ENCODE results near the gene TPCN2. TPM values are rescaled to one million over a fixed set of nuclear protein-coding genes. Genes with fewer than 3 reads are reported as not detected.

The TPCN2 gene
- total RNA-seq, 1 experiment from 2014 or later: 63.6 TPM

DNA sequence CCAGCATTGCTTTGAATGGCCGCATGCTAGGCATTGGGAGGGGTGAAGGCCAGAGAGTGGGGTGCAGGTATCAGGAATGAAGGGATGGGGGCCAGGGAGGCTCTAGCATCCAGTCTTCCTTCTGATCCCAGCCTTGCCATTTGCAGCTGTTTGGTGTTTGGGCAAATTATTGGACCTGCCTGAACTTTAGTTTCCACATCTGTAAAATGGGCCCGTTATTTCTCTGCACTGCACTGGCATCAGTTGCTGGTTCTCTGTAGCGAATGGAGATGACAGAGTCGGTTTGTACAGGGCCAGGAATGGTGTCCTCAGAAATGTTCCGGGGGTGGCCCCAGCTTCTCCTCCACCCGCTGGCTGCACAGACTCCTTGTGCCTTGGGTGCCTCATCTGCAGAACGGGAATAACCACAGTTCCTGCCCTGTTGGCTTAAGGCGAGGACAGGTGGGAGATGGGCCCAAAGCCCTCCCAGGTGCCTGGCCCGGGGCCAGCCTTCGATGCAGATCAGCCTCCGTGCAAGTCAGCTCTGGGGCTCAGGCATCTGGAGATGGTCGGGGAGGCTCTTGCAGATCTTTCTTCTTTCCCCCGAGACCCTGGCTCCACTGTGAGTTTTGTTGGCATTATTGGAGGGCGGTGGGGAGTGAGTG lies 55.6 kb downstream of the TPCN2 start:
- CTCF ChIA-PET: interaction anchor here (0.7 kb wide), 1 partner anchor 10 kb away, joined by 3 read pairs; no protein-coding TSS in a partner anchor
- peaks cover 12% of the 10 kb centered on the region; the same call in 1 of the 2 replicates for H3K4me1 ChIP-seq
- no peaks in the 10 kb centered on the region for H3K36me3 Mint-ChIP-seq (ENCODE audit: insufficient read depth, unreplicated experiment)

DNA sequence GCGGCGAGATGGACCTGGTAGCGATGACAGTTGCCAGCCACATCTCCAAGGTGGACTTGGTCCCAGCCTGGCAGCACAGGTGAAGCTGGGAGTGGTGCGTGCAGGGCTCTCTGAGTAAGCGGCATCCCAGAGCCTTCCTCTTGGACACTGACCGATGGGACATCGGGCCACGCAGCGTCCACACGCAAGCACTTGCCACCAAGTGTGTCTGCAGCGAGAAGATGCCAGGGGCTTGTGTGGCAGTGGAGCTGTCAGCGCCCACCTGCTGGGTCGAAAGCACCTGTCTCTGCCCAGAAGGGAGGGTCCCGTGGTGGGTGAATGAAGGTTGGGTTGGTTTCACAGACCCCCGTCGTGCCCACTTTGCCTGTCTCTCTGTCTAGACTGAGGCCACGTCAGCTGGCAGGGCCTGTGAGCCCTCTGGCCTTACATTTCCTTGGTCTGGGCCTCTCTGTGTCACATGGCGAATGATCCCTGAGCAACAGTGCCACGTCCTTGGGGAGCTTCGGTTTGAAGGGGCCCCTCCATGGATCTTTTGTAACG lies 56.2 kb downstream of the TPCN2 start:
- Histone ChIP-seq H3K27me3 (replicated peaks; ENCODE audit: control insufficient read depth, insufficient read depth, low read length) (no peaks in the 10 kb centered on the region), H3K9me3 (peaks cover 15% of the 10 kb centered on the region), H3K4me3 (ENCODE audit: low read depth, low read length) (no peak overlapping the region), H3K36me3 (ENCODE audit: control insufficient read depth, insufficient read depth, low read length) (peaks cover 3% of the 10 kb centered on the region; the same call in 1 of the 2 replicates), H3K4me1 (peaks cover 12% of the 10 kb centered on the region; the same call in 1 of the 2 replicates)
- CTCF ChIA-PET: interaction anchor here (1.3 kb wide), 1 partner anchor 183 kb away, joined by 3 read pairs; no protein-coding TSS in a partner anchor
- no peak overlapping the region for H3K4me3 Mint-ChIP-seq (ENCODE audit: unreplicated experiment)
- H3K27me3 Mint-ChIP-seq (ENCODE audit: insufficient read depth, unreplicated experiment): no peaks in the 10 kb centered on the region
- intact Hi-C loops (cut with micrococcal nuclease; ENCODE audit: unreplicated experiment): loop anchor here (5.0 kb wide), 2 partner anchors 182 to 552 kb away; no protein-coding TSS in a partner anchor
- POLR2A ChIA-PET: no interaction called here
- H3K36me3 Mint-ChIP-seq (ENCODE audit: insufficient read depth, unreplicated experiment): no peaks in the 10 kb centered on the region
- H3K27ac Mint-ChIP-seq (ENCODE audit: unreplicated experiment): no peak overlapping the region
- H3K4me1 Mint-ChIP-seq (ENCODE audit: low read depth, unreplicated experiment): peaks cover 8% of the 10 kb centered on the region
- H3K9me3 Mint-ChIP-seq (ENCODE audit: unreplicated experiment): peaks cover 12% of the 10 kb centered on the region
- no peak for DNase-seq
- no TSS peak for BruUV-seq (replicated peaks)
- TF ChIP-seq, protein P1, sequence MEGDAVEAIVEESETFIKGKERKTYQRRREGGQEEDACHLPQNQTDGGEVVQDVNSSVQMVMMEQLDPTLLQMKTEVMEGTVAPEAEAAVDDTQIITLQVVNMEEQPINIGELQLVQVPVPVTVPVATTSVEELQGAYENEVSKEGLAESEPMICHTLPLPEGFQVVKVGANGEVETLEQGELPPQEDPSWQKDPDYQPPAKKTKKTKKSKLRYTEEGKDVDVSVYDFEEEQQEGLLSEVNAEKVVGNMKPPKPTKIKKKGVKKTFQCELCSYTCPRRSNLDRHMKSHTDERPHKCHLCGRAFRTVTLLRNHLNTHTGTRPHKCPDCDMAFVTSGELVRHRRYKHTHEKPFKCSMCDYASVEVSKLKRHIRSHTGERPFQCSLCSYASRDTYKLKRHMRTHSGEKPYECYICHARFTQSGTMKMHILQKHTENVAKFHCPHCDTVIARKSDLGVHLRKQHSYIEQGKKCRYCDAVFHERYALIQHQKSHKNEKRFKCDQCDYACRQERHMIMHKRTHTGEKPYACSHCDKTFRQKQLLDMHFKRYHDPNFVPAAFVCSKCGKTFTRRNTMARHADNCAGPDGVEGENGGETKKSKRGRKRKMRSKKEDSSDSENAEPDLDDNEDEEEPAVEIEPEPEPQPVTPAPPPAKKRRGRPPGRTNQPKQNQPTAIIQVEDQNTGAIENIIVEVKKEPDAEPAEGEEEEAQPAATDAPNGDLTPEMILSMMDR (IDR thresholded peaks at IDR 0.05; ENCODE audit: insufficient read depth in 1 of 2, low read depth in 1 of 2, low read length in 1 of 2, severe bottlenecking in 1 of 2, unreplicated experiment in 1 of 2): no peak

More for the DNA sequence above, 55.6 kb downstream of the TPCN2 start:
- no peak overlapping the region for H3K4me3 Mint-ChIP-seq (ENCODE audit: unreplicated experiment)
- no peaks in the 10 kb centered on the region for H3K27me3 Mint-ChIP-seq (ENCODE audit: insufficient read depth, unreplicated experiment)
- H3K27ac Mint-ChIP-seq (ENCODE audit: unreplicated experiment): no peak overlapping the region
- intact Hi-C loops (cut with micrococcal nuclease; ENCODE audit: unreplicated experiment): loop anchor here (5.0 kb wide), 2 partner anchors 183 to 553 kb away; no protein-coding TSS in a partner anchor
- TF ChIP-seq, protein P1 (IDR thresholded peaks at IDR 0.05; ENCODE audit: insufficient read depth in 1 of 2, low read depth in 1 of 2, low read length in 1 of 2, severe bottlenecking in 1 of 2, unreplicated experiment in 1 of 2): no peak
- Histone ChIP-seq H3K4me3 (ENCODE audit: low read depth, low read length) (no peak overlapping the region), H3K36me3 (ENCODE audit: control insufficient read depth, insufficient read depth, low read length) (peaks cover 3% of the 10 kb centered on the region; the same call in 1 of the 2 replicates), H3K9me3 (peaks cover 15% of the 10 kb centered on the region), H3K27me3 (replicated peaks; ENCODE audit: control insufficient read depth, insufficient read depth, low read length) (no peaks in the 10 kb centered on the region)
- H3K4me1 Mint-ChIP-seq (ENCODE audit: low read depth, unreplicated experiment): peaks cover 8% of the 10 kb centered on the region
- peaks cover 9% of the 10 kb centered on the region for H3K9me3 Mint-ChIP-seq (ENCODE audit: unreplicated experiment)
- POLR2A ChIA-PET: no interaction called here
- no peak for DNase-seq
- no TSS peak for BruUV-seq (replicated peaks)

DNA sequence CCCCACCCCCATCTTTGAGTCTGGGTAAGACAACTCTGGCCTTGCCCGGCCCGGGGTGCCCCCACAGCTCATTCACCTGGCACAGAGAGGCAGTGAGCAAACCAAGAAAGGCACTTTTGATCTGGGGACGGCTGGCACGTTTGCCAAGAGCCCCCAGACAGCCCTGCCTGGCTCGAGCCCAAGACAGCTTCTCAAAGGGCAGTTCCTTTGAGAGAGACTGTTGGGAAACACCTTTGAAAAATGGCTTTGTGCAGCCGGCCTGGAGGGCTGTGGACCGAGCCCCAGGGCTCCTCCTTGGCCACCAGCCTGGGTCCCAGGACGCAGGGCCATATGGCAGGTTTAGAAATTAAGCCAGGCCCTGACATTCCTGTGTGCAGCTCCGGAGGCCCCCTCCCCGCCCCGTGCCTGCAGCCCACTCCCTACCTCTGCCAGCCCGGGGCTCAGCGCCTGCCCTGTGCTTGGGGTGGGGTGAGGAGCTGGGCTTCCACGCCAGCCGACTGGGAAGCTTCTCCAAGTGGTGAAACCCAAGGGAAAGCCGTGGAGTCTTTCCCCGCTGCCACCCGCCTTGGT lies 56.8 kb downstream of the TPCN2 start:
- BruUV-seq (replicated peaks): no TSS peak
- Mint-ChIP-seq H3K36me3 (ENCODE audit: insufficient read depth, unreplicated experiment) (no peaks in the 10 kb centered on the region), H3K4me3 (ENCODE audit: unreplicated experiment) (no peak overlapping the region), H3K9me3 (ENCODE audit: unreplicated experiment) (peaks cover 18% of the 10 kb centered on the region), H3K27me3 (ENCODE audit: insufficient read depth, unreplicated experiment) (no peaks in the 10 kb centered on the region), H3K27ac (ENCODE audit: unreplicated experiment) (no peak overlapping the region), H3K4me1 (ENCODE audit: low read depth, unreplicated experiment) (peaks cover 8% of the 10 kb centered on the region)
- peaks cover 15% of the 10 kb centered on the region for H3K9me3 ChIP-seq
- peaks cover 12% of the 10 kb centered on the region; the same call in 1 of the 2 replicates for H3K4me1 ChIP-seq
- intact Hi-C loops (cut with micrococcal nuclease; ENCODE audit: unreplicated experiment): no loop called here
- no peak for DNase-seq
- POLR2A ChIA-PET: interaction anchor here (0.5 to 0.6 kb wide), 2 partner anchors 10 to 265 kb away, joined by 4 to 5 read pairs; no protein-coding TSS in a partner anchor
- H3K4me3 ChIP-seq (ENCODE audit: low read depth, low read length): no peak overlapping the region
- CTCF ChIA-PET: interaction anchor here (1.0 to 1.8 kb wide), 3 partner anchors 26 to 557 kb away, joined by 3 to 7 read pairs (median 3); no protein-coding TSS in a partner anchor
- peaks cover 3% of the 10 kb centered on the region; the same call in 1 of the 2 replicates for H3K36me3 ChIP-seq (ENCODE audit: control insufficient read depth, insufficient read depth, low read length)
- H3K27me3 ChIP-seq (replicated peaks; ENCODE audit: control insufficient read depth, insufficient read depth, low read length): no peaks in the 10 kb centered on the region
- TF ChIP-seq, protein P1 (IDR thresholded peaks at IDR 0.05; ENCODE audit: insufficient read depth in 1 of 2, low read depth in 1 of 2, low read length in 1 of 2, severe bottlenecking in 1 of 2, unreplicated experiment in 1 of 2): no peak

All from Caco-2 (cell line).